ENCODE data around the gene ENOX1.
"Not testable (repeated sequence)": the region's sequence is repeated elsewhere in the genome, so short reads cannot be mapped to it uniquely, and the experiment has no call there.

Gene ENOX1

DNA sequence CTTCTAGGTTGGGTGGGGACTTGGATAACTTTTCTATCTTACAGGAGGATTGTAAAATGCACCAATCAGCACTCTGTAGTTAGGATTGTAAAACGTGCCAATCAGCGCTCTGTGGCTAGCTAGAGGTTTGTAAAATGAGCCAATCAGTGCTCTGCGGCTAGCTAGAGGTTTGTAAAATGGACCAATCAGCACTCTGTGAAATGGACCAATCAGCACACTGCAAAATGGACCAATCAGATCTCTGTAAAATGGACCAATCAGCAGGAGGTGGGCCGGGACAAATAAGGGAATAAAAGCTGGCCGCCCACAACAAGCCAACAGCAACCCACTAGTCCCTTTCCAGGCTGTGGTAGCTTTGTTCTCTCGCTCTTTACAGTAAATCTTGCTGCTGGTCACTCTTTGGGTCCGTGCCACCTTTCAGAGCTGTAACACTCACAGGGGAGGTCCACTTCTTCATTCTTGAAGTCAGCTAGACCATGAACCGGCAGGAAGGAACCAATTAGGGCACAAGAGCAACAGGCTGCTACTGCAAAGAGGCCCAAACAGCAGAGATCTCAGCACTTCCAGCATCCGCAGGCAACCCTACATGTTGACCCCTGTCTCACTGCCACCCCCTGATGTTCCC, 606.6 kb downstream of the ENOX1 start:
- no peak for DNase-seq

DNA sequence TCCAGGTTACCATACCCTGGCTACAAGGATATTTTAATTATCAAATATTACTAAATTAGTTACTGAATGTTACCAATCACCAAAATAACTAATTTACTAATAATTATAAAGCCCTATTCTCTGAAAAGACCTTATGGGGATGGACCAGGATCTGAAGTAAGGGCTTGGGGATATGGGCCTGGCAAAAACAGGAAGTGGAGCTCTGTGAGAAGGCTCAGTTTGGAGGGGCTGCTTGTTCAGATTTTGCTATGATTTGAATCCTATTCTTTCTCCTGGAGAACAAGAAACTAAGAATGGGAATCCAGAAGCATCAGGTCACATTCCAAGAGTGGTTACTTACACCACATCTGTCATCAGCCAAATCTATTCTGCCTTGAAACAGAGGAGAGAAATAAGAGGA, 615.3 kb downstream of the ENOX1 start:
- DNase-seq: no peak

DNA sequence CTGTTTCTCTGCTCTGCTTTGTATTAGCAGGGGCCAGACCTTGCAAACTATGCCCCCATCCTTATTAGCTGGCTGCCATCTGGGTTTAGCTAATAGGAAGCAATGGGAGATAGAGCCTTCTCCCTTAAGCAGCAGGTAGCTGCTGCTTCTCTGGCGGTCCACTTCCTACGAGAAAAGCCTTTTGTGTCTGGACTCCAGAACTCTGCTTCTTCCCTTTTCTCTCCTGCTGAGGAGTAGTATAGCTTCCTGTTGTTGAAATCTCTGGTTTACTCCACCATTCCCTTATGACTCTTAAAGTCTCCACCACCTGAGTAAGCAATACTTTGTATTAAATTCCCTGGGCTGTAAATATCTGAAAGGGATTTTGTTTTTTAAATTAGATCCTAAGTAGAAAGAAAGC, 616.3 kb downstream of the ENOX1 start:
- DNase-seq: no peak

DNA sequence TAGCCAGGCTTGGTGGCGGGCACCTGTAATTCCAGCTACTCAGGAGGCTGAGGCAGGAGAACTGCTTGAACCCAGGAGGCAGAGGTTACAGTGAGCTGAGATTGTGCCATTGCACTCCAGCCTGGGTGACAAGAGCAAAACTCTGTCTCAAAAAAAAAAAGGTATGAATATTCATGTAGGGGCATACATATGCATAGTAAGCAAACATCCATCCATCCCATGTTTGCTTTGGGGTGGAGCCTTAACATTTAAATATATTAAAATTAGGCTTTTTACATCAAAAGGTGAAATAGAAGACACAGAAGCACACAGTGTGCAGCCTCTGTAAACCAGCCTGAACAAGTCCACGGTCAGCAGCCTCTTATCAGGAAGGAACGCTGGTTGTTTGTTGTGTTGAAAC, 618.3 kb downstream of the ENOX1 start:
- DNase-seq: not testable (repeated sequence)

DNA sequence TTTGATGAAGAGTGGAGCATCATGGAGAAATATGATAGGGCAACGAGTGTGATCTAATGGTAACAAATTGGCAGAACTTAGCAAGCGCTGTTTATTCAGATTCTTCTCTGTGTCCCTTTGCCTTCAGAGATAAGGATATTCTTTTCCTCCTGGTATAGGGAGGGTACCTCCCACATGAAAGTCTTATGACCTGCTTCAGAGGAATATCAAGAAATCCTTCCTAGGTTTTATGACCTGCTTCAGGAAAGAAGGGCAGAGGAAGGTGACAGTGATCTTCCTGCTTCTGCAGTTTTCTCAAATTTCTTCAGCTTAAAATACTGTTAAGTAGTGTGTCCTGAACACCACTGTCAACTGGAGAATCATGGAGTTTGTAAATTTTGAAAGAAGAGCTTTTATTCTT, 619.0 kb downstream of the ENOX1 start:
- no peak for DNase-seq

DNA sequence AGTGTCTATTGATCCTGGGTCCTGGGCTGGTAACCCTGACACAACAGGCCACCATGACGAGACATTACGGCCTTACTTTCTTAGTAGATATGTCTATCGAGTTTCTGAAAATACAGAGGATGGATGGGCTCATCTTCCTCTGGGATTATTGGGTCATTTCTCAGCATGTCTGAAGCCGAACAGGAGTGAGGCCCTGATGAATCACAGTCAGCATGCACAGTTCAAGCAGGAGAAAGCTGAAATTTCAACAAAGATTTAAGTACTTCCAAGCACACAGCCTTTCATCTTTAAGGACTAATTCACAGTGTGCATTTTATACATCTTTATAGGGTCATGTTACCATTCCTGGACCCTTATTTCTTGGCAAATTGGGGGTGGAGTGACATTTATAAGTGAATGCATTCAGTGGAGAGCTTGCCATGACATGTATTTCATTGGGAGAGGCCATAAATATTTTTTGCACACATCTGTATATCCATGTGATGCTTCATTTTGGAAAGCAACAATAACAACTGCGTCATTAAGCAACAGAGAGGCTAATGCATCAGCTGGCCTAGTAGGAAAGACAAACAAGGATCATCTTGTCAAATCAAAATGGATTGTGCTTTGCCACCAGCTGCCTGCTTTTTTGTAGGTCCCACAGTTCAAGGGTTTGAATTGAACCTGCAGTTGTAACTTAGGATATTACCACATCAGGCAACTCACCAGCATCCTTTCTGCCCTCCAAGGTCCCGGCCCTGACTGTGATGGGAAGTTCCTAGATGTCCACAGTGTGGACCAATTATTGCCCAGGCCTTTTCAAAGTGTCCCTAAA, 619.9 kb downstream of the ENOX1 start:
- no peak for DNase-seq

All from activated naive CD4-positive, alpha-beta T cell treated with Interleukin-2 at 50 U/mL for 16 hours (primary cell).